Neural crest cell (in vitro differentiated cells): Measurements from ENCODE around the gene DMRT2. TPM values are rescaled to one million over a fixed set of nuclear protein-coding genes. Genes with fewer than 3 reads are reported as not detected.
A peak's percentile ranks its signal among the peaks of the same experiment; 100 is the strongest.

ENCODE experiments used
- DNase-seq: peaks from one replicate; pipeline ENCODE4 v3.0.0; 2021; ENCODE audit warnings: low read depth, mixed read lengths, low spot score
- H3K27ac Mint-ChIP-seq: one replicate; pipeline ENCODE4 v1.8.0; 2021; ENCODE audit warnings: mild to moderate bottlenecking, mixed read lengths; ENCODE audit not compliant: unreplicated experiment
- H3K27me3 Mint-ChIP-seq: 2 replicates; pipeline ENCODE4 v1.8.0; 2021; ENCODE audit warnings: low read depth, mild to moderate bottlenecking, mixed read lengths
- H3K36me3 Mint-ChIP-seq: 2 replicates; pipeline ENCODE4 v1.8.0; 2021; ENCODE audit warnings: low read depth, mild to moderate bottlenecking, mixed read lengths
- H3K4me1 Mint-ChIP-seq: 2 replicates; pipeline ENCODE4 v1.8.0; 2021; ENCODE audit warnings: mixed read lengths
- H3K4me3 Mint-ChIP-seq: one replicate; pipeline ENCODE4 v1.8.0; 2021; ENCODE audit warnings: mild to moderate bottlenecking, mixed read lengths
- H3K9me3 Mint-ChIP-seq: 2 replicates; pipeline ENCODE4 v1.8.0; 2021; ENCODE audit warnings: mixed read lengths
- CTCF ChIP-seq: fragments of 200-600 bp; sonication (generic); conservative IDR thresholded peaks from 2 replicates; pipeline ENCODE4 v1.5.0; 2021; ENCODE audit warnings: antibody characterized with exemption, mild to moderate bottlenecking
- long read RNA-seq: library from polyadenylated mRNA; unstranded; transcript quantifications from one replicate; pipeline ENCODE4 v2.0.0, GENCODE V29; 2020
- total RNA-seq: library from RNA; stranded (reverse); gene quantifications from 2 replicates; pipeline ENCODE4 v1.2.1, GENCODE V29; 2021

The DMRT2 gene
- 0.49 and 0.55 TPM in 2 replicates for total RNA-seq
- long read RNA-seq, result 0 reads

- Mint-ChIP-seq H3K27me3 (peaks cover 96% of the 10 kb centered on the region), H3K4me3 (peak within 1 kb of the TSS; percentile 75), H3K9me3 (no peaks in the 10 kb centered on the region), H3K4me1 (peaks cover 19% of the 10 kb centered on the region), H3K36me3 (no peaks in the 10 kb centered on the region), H3K27ac (no peak within 1 kb of the TSS)
- peak; percentile 65 for DNase-seq
- TF ChIP-seq CTCF, result peak; percentile 29
These were observed at the start of gene DMRT2 for GRCh38 chr9:1050125-1050895. Gene DMRT2 (plus strand): TSS chr9:1050357. CDS start chr9:1051614, 1,257 bp downstream.

- no peak for DNase-seq
- Mint-ChIP-seq H3K4me1 (no peaks in the 10 kb centered on the region), H3K27me3 (peaks cover 15% of the 10 kb centered on the region), H3K27ac (no peak overlapping the region), H3K9me3 (no peaks in the 10 kb centered on the region), H3K4me3 (no peak overlapping the region), H3K36me3 (no peaks in the 10 kb centered on the region)
- no peak for TF ChIP-seq CTCF
These were observed 48.3 kb upstream of the DMRT2 start for GRCh38 chr9:1001838-1002237.

- no peak overlapping the region for H3K4me3 Mint-ChIP-seq
- H3K27me3 Mint-ChIP-seq, result peaks cover 16% of the 10 kb centered on the region
- H3K9me3 Mint-ChIP-seq, result no peaks in the 10 kb centered on the region
- no peak for TF ChIP-seq CTCF
- no peak for DNase-seq
- no peaks in the 10 kb centered on the region for H3K4me1 Mint-ChIP-seq
- no peaks in the 10 kb centered on the region for H3K36me3 Mint-ChIP-seq
- no peak overlapping the region for H3K27ac Mint-ChIP-seq
These were observed 47.5 kb upstream of the DMRT2 start for GRCh38 chr9:1002678-1003077.

- Mint-ChIP-seq H3K4me1 (peaks cover 3% of the 10 kb centered on the region), H3K9me3 (no peaks in the 10 kb centered on the region), H3K27ac (no peak overlapping the region), H3K36me3 (no peaks in the 10 kb centered on the region), H3K4me3 (no peak overlapping the region), H3K27me3 (peaks cover 36% of the 10 kb centered on the region)
- peak; percentile 68 for TF ChIP-seq CTCF
- DNase-seq, result peak; percentile 18
These were observed 45.0 kb upstream of the DMRT2 start for GRCh38 chr9:1005043-1005667.

- H3K27me3 Mint-ChIP-seq, result peaks cover 42% of the 10 kb centered on the region
- H3K4me1 Mint-ChIP-seq, result peaks cover 3% of the 10 kb centered on the region
- no peaks in the 10 kb centered on the region for H3K9me3 Mint-ChIP-seq
- no peaks in the 10 kb centered on the region for H3K36me3 Mint-ChIP-seq
- TF ChIP-seq CTCF, result no peak
- no peak for DNase-seq
- no peak overlapping the region for H3K27ac Mint-ChIP-seq
- no peak overlapping the region for H3K4me3 Mint-ChIP-seq
These were observed 42.8 kb upstream of the DMRT2 start for GRCh38 chr9:1007312-1007711.
